Activated CD4-positive, alpha-beta memory T cell treated with anti-CD3 and anti-CD28 coated beads, Interleukin-2, amount 10 ng/mL, durations not matched to agents 7 days and 5 days (primary cell): Measurements from ENCODE around the gene SLCO2A1. TPM values are rescaled to one million over a fixed set of nuclear protein-coding genes. Genes with fewer than 3 reads are reported as not detected.

Experiments used
- CTCF ChIA-PET: fragments of 350-600 bp; sonication (Branson Sonifier 250); formaldehyde crosslinking; loops from one replicate; lab custom pipeline; 2021; ENCODE audit warnings: antibody characterized with exemption, inconsistent platforms; lab: Charles Lee
- POLR2A ChIA-PET: fragments of 350-600 bp; sonication (Branson Sonifier 250); formaldehyde crosslinking; loops from one replicate; lab custom pipeline; 2021; ENCODE audit warnings: antibody characterized with exemption; lab: Charles Lee
- DNase-seq: peaks from one replicate; pipeline ENCODE4 v3.0.0-alpha.2; 2020
- H3K27ac Mint-ChIP-seq: one replicate; pipeline ENCODE4 v1.8.0; 2021; ENCODE audit warnings: mild to moderate bottlenecking, mixed read lengths
- H3K27me3 Mint-ChIP-seq: one replicate; pipeline ENCODE4 v1.8.0; 2021; ENCODE audit warnings: mixed read lengths
- H3K36me3 Mint-ChIP-seq: one replicate; pipeline ENCODE4 v1.8.0; 2021; ENCODE audit warnings: low read depth, mixed read lengths
- H3K4me1 Mint-ChIP-seq: one replicate; pipeline ENCODE4 v1.8.0; 2021; ENCODE audit warnings: mixed read lengths
- H3K4me3 Mint-ChIP-seq: one replicate; pipeline ENCODE4 v1.8.0; 2021; ENCODE audit warnings: mild to moderate bottlenecking, mixed read lengths
- H3K9me3 Mint-ChIP-seq: one replicate; pipeline ENCODE4 v1.8.0; 2021; ENCODE audit warnings: mixed read lengths
- total RNA-seq, 2 experiments: library from RNA; stranded (reverse); gene quantifications; one replicate each; pipeline ENCODE4 v1.2.3, GENCODE V29; 2021

The SLCO2A1 gene
- total RNA-seq, 2 experiments from 2014 or later: not detected

GRCh38 chr3:133910422-133910821 is 119.3 kb downstream of the SLCO2A1 start:
- Mint-ChIP-seq H3K4me3 (no peak overlapping the region), H3K27me3 (peaks cover 12% of the 10 kb centered on the region), H3K9me3 (no peaks in the 10 kb centered on the region), H3K27ac (no peak overlapping the region), H3K4me1 (no peaks in the 10 kb centered on the region), H3K36me3 (no peaks in the 10 kb centered on the region)
- no peak for DNase-seq
- ChIA-PET CTCF (no interaction called here), POLR2A (no interaction called here)

DNA sequence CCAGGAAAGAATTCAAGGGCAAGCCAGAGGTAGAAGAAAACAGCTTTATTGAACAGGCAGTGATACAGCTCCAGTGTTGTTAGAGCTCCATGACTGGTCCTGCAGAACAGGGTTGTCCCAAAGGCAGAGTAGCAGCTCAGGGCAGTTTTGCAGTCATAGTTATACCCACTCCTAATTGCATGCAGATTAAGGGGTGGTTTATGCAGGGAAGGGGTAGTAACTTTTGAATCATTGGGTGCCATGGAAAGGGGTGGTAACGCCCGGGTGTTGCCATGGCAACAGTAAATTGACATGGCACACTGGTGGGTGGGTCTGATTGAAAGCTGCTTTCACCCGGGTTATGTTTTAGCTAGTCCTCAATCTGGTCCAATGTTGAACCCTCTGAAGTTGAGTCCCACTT is 124.3 kb downstream of the SLCO2A1 start:
- Mint-ChIP-seq H3K27ac (no peak overlapping the region), H3K27me3 (peaks cover 27% of the 10 kb centered on the region), H3K9me3 (peaks cover 6% of the 10 kb centered on the region), H3K36me3 (peaks cover 6% of the 10 kb centered on the region), H3K4me3 (no peak overlapping the region), H3K4me1 (no peaks in the 10 kb centered on the region)
- CTCF ChIA-PET: interaction anchor here (1.0 to 2.5 kb wide), 2 partner anchors 21 to 87 kb away, joined by 3 to 5 read pairs; no protein-coding TSS in a partner anchor
- DNase-seq: no peak
- POLR2A ChIA-PET: interaction anchor here (0.7 kb wide), 1 partner anchor 14 kb away, joined by 3 read pairs; no protein-coding TSS in a partner anchor

- POLR2A ChIA-PET: interaction anchor here (0.8 kb wide), 1 partner anchor 59 kb away, joined by 3 read pairs; no protein-coding TSS in a partner anchor
- peaks cover 33% of the 10 kb centered on the region for H3K27me3 Mint-ChIP-seq
- no peak for DNase-seq
- H3K36me3 Mint-ChIP-seq: peaks cover 6% of the 10 kb centered on the region
- H3K4me3 Mint-ChIP-seq: no peak overlapping the region
- CTCF ChIA-PET: no interaction called here
- no peak overlapping the region for H3K27ac Mint-ChIP-seq
- no peaks in the 10 kb centered on the region for H3K4me1 Mint-ChIP-seq
- H3K9me3 Mint-ChIP-seq: peaks cover 6% of the 10 kb centered on the region
Measured at GRCh38 chr3:133901847-133902246, 127.9 kb downstream of the SLCO2A1 start.

GRCh38 chr3:133901083-133901482 is 128.6 kb downstream of the SLCO2A1 start:
- CTCF ChIA-PET: no interaction called here
- POLR2A ChIA-PET: interaction anchor here (0.8 kb wide), 1 partner anchor 58 kb away, joined by 3 read pairs; no protein-coding TSS in a partner anchor
- no peak for DNase-seq
- H3K4me1 Mint-ChIP-seq: peaks cover 2% of the 10 kb centered on the region
- no peak overlapping the region for H3K4me3 Mint-ChIP-seq
- no peak overlapping the region for H3K27ac Mint-ChIP-seq
- peaks cover 6% of the 10 kb centered on the region for H3K9me3 Mint-ChIP-seq
- peaks cover 6% of the 10 kb centered on the region for H3K36me3 Mint-ChIP-seq
- H3K27me3 Mint-ChIP-seq: peaks cover 41% of the 10 kb centered on the region

DNA sequence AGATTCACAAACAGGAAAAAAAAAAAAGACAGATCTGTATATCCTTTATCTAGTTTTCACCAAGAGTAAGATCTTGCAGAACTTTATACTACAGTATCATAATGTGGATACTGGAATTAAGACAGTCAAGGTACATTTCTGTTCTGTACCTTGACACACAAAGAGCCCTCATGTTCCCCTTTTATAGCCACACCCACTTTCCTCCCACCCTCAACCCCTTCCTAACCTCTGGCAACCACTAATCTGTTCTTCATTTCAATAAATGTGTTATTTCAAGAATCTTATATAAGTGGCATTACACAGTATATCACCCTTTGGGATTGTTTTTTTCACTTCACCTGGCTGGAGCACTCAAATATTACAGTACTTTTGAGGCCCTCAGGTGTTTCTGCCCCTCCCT is 130.4 kb downstream of the SLCO2A1 start:
- peaks cover 6% of the 10 kb centered on the region for H3K36me3 Mint-ChIP-seq
- H3K27me3 Mint-ChIP-seq: peaks cover 51% of the 10 kb centered on the region

DNA sequence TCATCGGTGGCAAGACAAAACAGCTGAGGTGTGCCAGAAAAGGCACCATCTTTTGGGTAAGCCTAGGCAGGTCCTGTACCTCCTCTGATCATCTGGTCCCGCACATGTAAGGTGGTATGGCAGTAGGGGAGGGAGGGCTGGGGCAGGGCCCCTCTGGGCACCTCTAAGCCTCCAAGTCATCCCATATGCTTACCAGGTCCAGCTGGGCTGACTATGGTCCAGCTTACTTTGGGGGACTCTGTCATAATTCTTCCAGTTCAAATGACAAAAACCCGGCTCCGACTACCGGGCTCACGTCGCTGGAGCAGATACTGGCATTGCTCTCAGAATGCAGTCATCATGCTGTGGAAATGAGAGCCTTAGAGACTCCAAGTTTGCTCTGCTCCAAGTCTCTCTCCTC is 132.2 kb downstream of the SLCO2A1 start:
- H3K27ac Mint-ChIP-seq: no peak overlapping the region
- CTCF ChIA-PET: no interaction called here
- H3K4me1 Mint-ChIP-seq: peaks cover 4% of the 10 kb centered on the region
- H3K36me3 Mint-ChIP-seq: peaks cover 2% of the 10 kb centered on the region
- H3K27me3 Mint-ChIP-seq: peaks cover 60% of the 10 kb centered on the region
- H3K4me3 Mint-ChIP-seq: no peak overlapping the region
- DNase-seq: no peak
- POLR2A ChIA-PET: no interaction called here
- H3K9me3 Mint-ChIP-seq: peaks cover 3% of the 10 kb centered on the region

More for the DNA sequence above, 130.4 kb downstream of the SLCO2A1 start:
- H3K9me3 Mint-ChIP-seq: peaks cover 6% of the 10 kb centered on the region
- ChIA-PET POLR2A (no interaction called here), CTCF (no interaction called here)
- H3K4me1 Mint-ChIP-seq: peaks cover 4% of the 10 kb centered on the region
- no peak overlapping the region for H3K4me3 Mint-ChIP-seq
- H3K27ac Mint-ChIP-seq: no peak overlapping the region
- DNase-seq: no peak

GRCh38 chr3:133896002-133896761 is 133.5 kb downstream of the SLCO2A1 start:
- no peak overlapping the region for H3K27ac Mint-ChIP-seq
- ChIA-PET POLR2A (no interaction called here), CTCF (no interaction called here)
- H3K4me3 Mint-ChIP-seq: peak overlapping the region; percentile 54
- H3K4me1 Mint-ChIP-seq: peaks cover 4% of the 10 kb centered on the region
- DNase-seq: no peak
- no peaks in the 10 kb centered on the region for H3K36me3 Mint-ChIP-seq
- H3K27me3 Mint-ChIP-seq: peaks cover 51% of the 10 kb centered on the region
- H3K9me3 Mint-ChIP-seq: no peaks in the 10 kb centered on the region

- no peak for DNase-seq
- ChIA-PET POLR2A (no interaction called here), CTCF (no interaction called here)
- Mint-ChIP-seq H3K36me3 (no peaks in the 10 kb centered on the region), H3K27ac (no peak within 1 kb of the TSS), H3K4me1 (peaks cover 4% of the 10 kb centered on the region), H3K27me3 (peaks cover 51% of the 10 kb centered on the region), H3K9me3 (no peaks in the 10 kb centered on the region), H3K4me3 (peak within 1 kb of the TSS; percentile 54)
Measured at GRCh38 chr3:133895208-133896001, 134.3 kb downstream of the SLCO2A1 start, which contains the start of gene RAB6B. Gene RAB6B (minus strand): TSS chr3:133895882. CDS start chr3:133895466, 416 bp downstream.

- CTCF ChIA-PET: no interaction called here
- no peak for DNase-seq
- no peaks in the 10 kb centered on the region for H3K36me3 Mint-ChIP-seq
- POLR2A ChIA-PET: no interaction called here
- no peak overlapping the region for H3K27ac Mint-ChIP-seq
- H3K4me1 Mint-ChIP-seq: peaks cover 4% of the 10 kb centered on the region
- H3K27me3 Mint-ChIP-seq: peaks cover 51% of the 10 kb centered on the region
- no peaks in the 10 kb centered on the region for H3K9me3 Mint-ChIP-seq
- H3K4me3 Mint-ChIP-seq: no peak overlapping the region
Measured at GRCh38 chr3:133894353-133895207, 135.1 kb downstream of the SLCO2A1 start.

DNA sequence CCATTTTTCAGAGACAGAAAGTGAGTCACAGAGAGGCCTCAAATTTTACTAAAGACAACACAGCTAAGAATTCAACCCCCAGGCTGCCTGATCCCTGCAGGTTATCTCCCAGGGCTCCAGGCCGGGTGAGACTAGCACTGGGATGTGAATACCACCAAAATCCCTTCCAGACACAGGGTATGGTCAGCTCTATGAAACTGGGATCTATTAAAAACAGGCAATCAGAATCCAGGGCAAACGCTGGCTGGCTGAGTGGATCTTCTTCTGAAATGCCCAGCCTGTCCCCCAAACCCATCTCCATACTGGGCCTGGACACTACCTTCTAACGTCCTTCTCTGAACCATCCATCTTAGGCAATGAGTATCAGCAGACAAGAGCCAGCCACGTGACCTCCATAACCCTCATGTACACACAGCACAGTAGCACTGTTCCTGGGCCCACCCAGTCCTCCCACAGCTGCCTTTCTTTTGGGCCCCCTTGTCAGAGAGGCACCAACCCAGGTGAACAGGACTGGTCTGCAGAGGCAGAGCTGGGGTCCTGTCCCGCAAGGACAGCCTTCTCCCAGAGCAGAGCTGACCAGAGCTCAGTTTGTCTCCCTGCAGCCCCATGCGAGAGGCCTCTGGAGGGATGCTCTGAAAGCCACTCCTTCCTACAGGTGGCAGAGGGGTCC is 135.9 kb downstream of the SLCO2A1 start:
- CTCF ChIA-PET: no interaction called here
- Mint-ChIP-seq H3K9me3 (no peaks in the 10 kb centered on the region), H3K27ac (no peak overlapping the region), H3K36me3 (no peaks in the 10 kb centered on the region), H3K4me3 (no peak overlapping the region), H3K4me1 (peaks cover 4% of the 10 kb centered on the region), H3K27me3 (peaks cover 51% of the 10 kb centered on the region)
- no peak for DNase-seq
- POLR2A ChIA-PET: no interaction called here

DNA sequence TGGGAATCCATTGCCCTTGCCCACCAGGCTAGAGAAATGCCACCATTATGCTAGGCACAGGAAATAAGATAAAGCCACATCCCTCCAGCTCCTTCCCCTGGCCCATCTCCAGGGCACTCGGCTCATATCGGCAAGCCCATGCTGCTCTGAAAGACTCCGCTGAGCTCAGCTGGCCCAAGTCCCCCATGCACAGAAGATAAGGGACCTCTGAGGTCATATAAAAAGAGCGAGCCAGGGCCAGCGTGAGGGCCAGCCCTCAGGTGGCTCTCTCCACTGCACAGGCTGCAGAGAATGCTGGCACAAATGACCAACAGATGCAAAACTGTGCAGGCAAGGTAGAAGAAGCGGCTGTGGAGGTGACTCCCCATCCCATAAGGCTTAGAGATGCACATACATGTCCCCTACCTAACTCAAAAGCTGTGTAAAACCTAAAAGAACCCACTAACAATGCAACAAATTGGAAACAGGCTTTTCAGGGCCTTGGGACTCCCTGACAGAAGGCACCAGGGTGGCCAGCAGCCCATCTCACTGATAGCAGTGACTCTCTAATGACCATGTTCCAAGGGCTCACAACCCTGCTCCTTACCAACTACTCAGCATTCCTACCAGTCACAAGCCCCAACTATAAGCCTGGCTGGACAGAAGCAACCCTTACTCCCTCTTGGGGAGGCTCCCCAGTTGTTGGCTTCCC is 137.0 kb downstream of the SLCO2A1 start:
- POLR2A ChIA-PET: interaction anchor here (1.3 kb wide), 1 partner anchor 13 kb away, joined by 3 read pairs; no protein-coding TSS in a partner anchor
- no peaks in the 10 kb centered on the region for H3K9me3 Mint-ChIP-seq
- CTCF ChIA-PET: no interaction called here
- peaks cover 45% of the 10 kb centered on the region for H3K27me3 Mint-ChIP-seq
- no peak overlapping the region for H3K4me3 Mint-ChIP-seq
- H3K27ac Mint-ChIP-seq: no peak overlapping the region
- H3K36me3 Mint-ChIP-seq: no peaks in the 10 kb centered on the region
- H3K4me1 Mint-ChIP-seq: peaks cover 4% of the 10 kb centered on the region
- DNase-seq: no peak
